Left ventricle myocardium superior (tissue), 1 donor: ENCODE data around the gene POLR2J2. TPM values are rescaled to one million over a fixed set of nuclear protein-coding genes. Genes with fewer than 3 reads are reported as not detected.
"Not testable (repeated sequence)": the region's sequence is repeated elsewhere in the genome, so short reads cannot be mapped to it uniquely, and the experiment has no call there.

Experiments used
- ATAC-seq: fragments of 200-7000 bp; cut with Tn5 transposase; one replicate; pipeline ENCODE4 v1.9.1; 2020; ENCODE audit warnings: mild to moderate bottlenecking, moderate library complexity
- DNase-seq: peaks from one replicate; pipeline ENCODE4 v3.0.0-alpha.2; 2020
- intact Hi-C: fragments of 100-400 bp; cut with micrococcal nuclease; formaldehyde crosslinking; loops from one replicate; pipeline ENCODE4 v1.11.0; 2022
- total RNA-seq: library from RNA; stranded (reverse); fragmentation: NEBNext Ultra II Directional; extraction: Animal tissue kit (Norgen Biotek cat#: 25700); gene quantifications from one replicate; pipeline ENCODE4 v1.2.1, GENCODE V29; 2021
- donor health status: DM: no; HTN: yes; CAD: no; lungs with severe emphysema.

The POLR2J2 gene
- total RNA-seq, 1 donor from 2014 or later, result 3.4 TPM

DNA sequence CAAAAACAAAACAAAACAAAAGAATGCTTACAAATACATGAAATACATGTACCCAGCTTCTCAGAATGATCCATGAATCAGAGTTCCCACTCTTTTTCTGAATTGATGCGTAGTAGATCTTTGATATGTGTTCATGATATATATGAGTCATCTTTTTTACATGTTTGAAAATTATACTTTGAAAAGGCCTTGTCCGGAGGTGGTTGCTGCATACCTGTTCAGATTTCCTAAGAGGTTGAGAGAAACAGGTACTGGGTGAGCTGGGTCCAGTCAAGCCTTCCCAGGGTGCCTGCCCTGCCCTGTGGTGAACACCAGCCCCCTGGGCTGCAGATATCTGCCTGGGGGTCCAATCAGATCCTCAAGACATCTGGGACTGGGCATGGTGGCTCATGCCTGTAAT, 4.1 kb upstream of the POLR2J2 start:
- DNase-seq, intact Hi-C loops, ATAC-seq: not testable (repeated sequence)

DNA sequence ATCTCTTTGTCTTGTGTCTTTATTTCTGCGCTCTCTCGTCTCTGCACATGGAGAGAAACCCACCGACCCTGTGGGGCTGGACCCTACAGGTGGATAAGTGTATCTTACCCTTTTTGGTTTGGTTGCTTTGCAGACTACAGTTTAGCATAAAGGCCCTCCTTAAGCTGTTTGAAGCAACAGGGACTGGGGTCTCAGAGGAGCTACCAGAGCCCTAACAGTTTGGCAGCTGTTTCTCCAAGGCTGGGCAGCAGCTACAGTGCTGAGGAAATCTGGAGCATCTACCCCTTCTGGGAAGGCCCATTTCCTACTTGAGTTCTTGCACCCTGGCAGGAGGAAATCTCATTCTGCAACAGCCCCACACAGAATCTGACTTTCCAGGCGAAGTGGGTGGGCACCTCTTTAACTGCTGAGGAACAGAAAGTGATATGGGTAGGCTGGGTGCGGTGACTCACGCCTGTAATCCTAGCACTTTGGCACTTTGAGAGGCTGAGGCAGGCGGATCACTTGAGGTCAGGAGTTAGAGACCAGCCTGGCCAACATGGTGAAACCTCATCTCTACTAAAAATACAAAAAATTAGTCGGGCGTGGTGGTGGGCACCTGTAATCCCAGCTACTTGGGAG, 2.1 kb upstream of the POLR2J2 start:
- intact Hi-C loops, DNase-seq, ATAC-seq: not testable (repeated sequence)

- ATAC-seq, DNase-seq, intact Hi-C loops: not testable (repeated sequence)
Observed at GRCh38 chr7:102671956-102672307, 469 bp upstream of the POLR2J2 start.

DNA sequence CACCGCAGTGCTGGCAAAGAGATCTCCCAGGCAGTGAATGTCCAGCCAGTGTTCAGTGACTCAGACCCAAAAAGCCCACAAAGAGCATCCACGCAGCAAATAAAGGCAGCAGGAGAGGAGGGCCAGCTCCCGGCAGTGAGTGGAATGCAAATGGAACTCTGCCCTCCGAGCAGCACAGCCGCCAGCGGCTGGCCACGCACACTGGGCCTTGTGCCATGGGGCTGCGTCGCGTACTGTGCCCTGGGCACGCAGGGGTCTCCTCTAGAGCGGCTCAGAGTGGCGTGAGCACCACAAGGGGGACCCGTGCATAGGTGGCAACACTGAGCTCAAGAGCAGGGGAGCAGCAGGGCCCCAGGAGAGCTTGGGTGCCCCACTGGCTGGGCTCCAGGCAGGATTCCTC, 3.9 kb downstream of the POLR2J2 start:
- intact Hi-C loops, DNase-seq: not testable (repeated sequence)

DNA sequence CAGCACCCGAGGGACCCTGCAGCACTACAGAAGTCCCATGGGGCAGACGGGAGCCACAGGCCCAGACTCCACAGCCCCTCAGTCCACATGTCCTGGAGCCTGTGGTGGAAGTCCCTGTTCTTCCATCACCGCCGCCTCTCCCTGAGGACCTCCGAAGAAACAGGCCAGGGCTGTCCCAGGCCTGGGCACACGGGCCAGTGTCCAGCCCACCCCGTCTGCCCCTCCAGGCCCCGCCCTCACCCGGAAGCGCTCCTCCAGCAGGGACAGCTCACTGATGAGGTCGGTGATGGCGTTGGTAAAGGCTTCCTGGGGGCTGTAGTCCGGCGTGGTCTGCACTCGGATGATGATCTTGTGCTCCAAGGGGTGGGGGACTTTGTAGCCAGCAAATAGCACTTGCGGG, 4.6 kb downstream of the POLR2J2 start:
- intact Hi-C loops, DNase-seq, ATAC-seq: not testable (repeated sequence)

More for the DNA sequence above, 3.9 kb downstream of the POLR2J2 start:
- ATAC-seq, result not testable (repeated sequence)

DNA sequence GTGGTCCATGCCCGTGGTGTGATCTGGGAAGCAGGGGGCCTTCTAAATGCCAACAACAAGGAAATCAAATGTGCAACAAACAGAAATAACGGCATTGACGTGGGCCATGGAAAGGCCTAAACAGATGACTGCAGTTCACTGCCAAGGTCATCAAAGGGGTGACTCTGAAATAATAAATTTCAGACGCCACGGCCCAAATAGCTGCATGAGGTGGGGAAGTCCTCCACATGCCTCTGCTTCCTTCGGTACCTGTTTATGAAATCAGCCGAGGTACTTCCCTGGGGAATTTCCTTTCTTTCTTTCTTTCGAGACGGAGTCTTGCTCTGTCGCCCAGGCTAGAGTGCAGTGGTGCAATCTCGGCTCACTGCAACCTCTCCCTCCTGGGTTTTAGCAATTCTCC, 6.7 kb downstream of the POLR2J2 start:
- ATAC-seq, DNase-seq, intact Hi-C loops: not testable (repeated sequence)

GRCh38 chr7:102649924-102650323, 21.5 kb downstream of the POLR2J2 start, which contains the start of gene SPDYE2B:
SPDYE2B (plus strand) TSS chr7:102650319; CDS start chr7:102652349, 2,030 bp downstream.
- DNase-seq, intact Hi-C loops: not testable (repeated sequence)
- peak; percentile 33 for ATAC-seq

DNA sequence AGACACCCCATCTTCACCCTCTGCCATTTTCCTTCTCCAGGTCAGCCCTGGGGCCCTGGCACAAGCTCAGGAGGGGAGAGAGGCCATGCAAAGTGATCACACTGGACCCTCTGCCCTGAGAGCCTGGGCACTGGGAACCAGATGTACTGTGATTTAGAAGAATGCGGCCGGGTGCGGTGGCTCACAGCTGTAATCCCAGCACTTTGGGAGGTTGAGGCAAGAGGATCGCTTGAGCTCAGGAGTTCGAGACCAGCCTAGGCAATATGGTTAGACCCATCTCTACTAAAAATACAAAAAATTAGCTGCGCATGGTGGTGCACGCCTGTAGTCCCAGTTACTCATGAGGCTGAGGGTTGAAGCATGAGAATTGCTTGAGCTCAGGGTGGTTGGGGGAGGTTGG, 23.6 kb downstream of the POLR2J2 start:
- intact Hi-C loops, DNase-seq, ATAC-seq: not testable (repeated sequence)

GRCh38 chr7:102643404-102643803, 28.1 kb downstream of the POLR2J2 start:
- ATAC-seq, intact Hi-C loops, DNase-seq: not testable (repeated sequence)

GRCh38 chr7:102642691-102643090, 28.8 kb downstream of the POLR2J2 start, which contains the start of gene UPK3BL1:
UPK3BL1 (minus strand) TSS chr7:102642791; CDS start chr7:102642741, 50 bp downstream.
- peak; percentile 57 for ATAC-seq
- intact Hi-C loops, DNase-seq: not testable (repeated sequence)

- DNase-seq (peak; percentile 28), ATAC-seq (peak; percentile 3)
- intact Hi-C loops, result not testable (repeated sequence)
Observed at GRCh38 chr7:102638848-102639247, 32.6 kb downstream of the POLR2J2 start.

DNA sequence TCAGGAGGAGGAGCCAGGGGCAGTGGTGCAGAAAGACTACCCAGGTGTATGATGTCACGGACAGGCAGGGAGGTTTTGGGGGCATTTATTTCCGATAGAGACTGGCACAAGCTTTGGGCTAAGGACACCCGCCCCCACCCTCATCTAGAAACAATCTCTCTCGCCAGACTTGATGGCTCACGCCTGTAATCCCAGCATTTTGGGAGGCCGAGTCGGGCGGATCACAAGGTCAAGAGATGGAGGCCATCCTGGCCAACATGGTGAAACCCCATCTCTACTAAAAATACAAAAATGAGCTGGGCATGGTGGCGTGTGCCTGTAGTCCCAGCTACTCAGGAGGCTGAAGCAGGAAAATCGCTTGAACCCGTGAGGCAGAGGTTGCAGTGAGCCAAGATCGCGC, 34.5 kb downstream of the POLR2J2 start:
- not testable (repeated sequence) for ATAC-seq
- peak; percentile 18 for DNase-seq

GRCh38 chr7:102635354-102635753, 36.1 kb downstream of the POLR2J2 start:
- intact Hi-C loops, DNase-seq: not testable (repeated sequence)
- ATAC-seq, result peak; percentile 12

More for the DNA sequence above, 34.5 kb downstream of the POLR2J2 start:
- intact Hi-C loops, result not testable (repeated sequence)

GRCh38 chr7:102634299-102634698, 37.2 kb downstream of the POLR2J2 start:
- intact Hi-C loops, ATAC-seq, DNase-seq: not testable (repeated sequence)

DNA sequence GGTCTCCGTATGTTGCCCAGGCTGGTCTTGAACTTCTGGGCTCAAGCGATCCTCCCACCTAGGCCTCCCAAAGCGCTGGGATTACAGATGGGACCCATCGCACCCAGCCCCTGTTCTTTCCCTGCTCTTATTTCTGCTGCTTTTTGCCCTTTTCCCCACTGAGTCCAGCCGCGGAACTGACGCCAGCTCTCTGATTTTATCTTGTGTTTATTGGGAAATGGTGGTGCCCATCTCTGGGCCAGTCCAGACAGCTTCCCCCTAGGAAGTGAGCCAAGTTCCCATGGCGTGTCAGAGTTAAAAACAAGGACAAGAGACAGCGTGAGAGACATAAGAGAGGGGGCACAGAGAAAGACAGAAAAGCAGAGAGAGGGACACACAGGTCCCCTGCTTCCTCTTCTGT, 40.8 kb downstream of the POLR2J2 start:
- peak; percentile 5 for DNase-seq
- ATAC-seq, intact Hi-C loops: not testable (repeated sequence)

GRCh38 chr7:102627271-102627904, 44.1 kb downstream of the POLR2J2 start:
- DNase-seq, intact Hi-C loops: not testable (repeated sequence)
- ATAC-seq, result peak; percentile 35

DNA sequence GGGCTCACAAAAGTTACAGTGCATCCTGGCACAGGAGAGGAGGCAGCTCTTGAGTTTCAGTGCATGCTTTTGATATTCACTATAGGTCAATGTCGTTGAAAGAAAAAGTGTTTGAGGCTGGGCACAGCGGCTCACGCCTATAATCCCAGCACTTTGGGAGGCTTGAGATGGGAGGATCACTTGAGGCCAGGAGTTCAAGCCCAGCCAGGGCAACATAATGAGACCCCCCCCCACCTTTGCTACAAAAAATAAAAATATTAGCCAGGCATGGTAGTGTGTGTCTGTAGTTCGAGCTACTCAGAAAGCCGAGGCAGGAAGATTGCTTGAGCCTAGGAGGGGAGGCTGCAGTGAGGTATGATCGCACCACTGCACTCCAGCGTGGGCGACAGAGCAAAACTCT, 53.3 kb downstream of the POLR2J2 start:
- ATAC-seq, intact Hi-C loops, DNase-seq: not testable (repeated sequence)

DNA sequence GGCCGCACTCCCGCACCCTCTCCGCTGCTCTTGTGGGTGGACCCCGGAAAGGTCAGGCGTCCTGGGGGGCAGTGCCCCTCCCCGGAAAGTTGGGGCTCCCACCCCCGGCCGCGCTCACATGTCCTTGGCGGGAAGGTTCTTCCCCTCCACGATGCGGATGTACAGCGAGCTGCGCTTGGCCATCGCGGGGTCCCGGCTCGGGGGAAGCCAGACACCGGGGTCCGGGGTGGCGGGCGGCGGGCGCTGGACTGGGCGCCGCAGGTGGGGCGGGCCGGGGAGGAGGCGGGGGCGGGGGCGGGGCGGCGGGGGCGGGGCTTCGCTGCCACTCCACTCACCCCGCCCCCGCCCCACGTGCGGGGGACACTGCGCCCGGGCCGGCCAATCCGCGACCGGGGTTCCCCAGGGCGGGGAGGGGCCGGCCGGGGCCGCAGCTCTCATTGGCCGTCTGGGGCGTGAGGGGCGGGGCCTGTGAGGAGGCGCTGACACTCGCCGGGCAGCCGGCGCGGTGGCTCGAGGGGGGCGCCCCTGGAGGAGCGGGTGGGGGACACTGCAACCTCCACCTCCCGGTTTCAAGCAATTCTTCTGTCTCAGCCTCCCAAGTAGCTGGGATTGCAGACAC, 54.8 kb downstream of the POLR2J2 start, which contains the start of gene RASA4:
RASA4 (minus strand) TSS at position 250 of the 619 bp plus-strand sequence; CDS start at position 183, 67 bp downstream.
- ATAC-seq (peak; percentile 92), DNase-seq (peak; percentile 77)
- intact Hi-C loops, result not testable (repeated sequence)
